ENCODE measurements around the gene TMEM40.

GRCh38 chr3:12689997-12690711 is 68.9 kb downstream of the TMEM40 start:
- TF ChIP-seq CTCF (IDR thresholded peaks at IDR 0.05) (no peak), POLR2AphosphoS5 (IDR thresholded peaks at IDR 0.05) (no peak), POLR2A (IDR thresholded peaks at IDR 0.05) (no peak)
